Loucy (cell line): ENCODE data around the gene MMP28.

Source experiments
- H2AFZ ChIP-seq: fragments of 200-600 bp; sonication (generic); 2 replicates; pipeline ENCODE4 v1.6.0; 2016; ENCODE audit warnings: antibody characterized with exemption, mild to moderate bottlenecking, low read length, moderate library complexity
- H3F3A ChIP-seq: fragments of 200-600 bp; 2 replicates; pipeline ENCODE4 v1.6.0; 2016; ENCODE audit warnings: antibody characterized with exemption, low read depth, mild to moderate bottlenecking
- H3K27me3 ChIP-seq: fragments of 200-600 bp; sonication (generic); 2 replicates; pipeline ENCODE4 v1.6.1; 2014; ENCODE audit warnings: low read length, mild to moderate bottlenecking; ENCODE audit not compliant: insufficient read depth, poor library complexity, severe bottlenecking
- H3K36me3 ChIP-seq: fragments of 200-600 bp; sonication (generic); 2 replicates; pipeline ENCODE4 v1.6.1; 2016; ENCODE audit warnings: low read length; ENCODE audit not compliant: insufficient read depth
- H3K4me1 ChIP-seq: fragments of 200-600 bp; sonication (generic); 2 replicates; pipeline ENCODE4 v1.5.1; 2014; ENCODE audit warnings: low read length, mild to moderate bottlenecking; ENCODE audit not compliant: insufficient read depth, poor library complexity, severe bottlenecking
- H3K4me2 ChIP-seq: fragments of 200-600 bp; sonication (generic); 2 replicates; pipeline ENCODE4 v1.6.0; 2014; ENCODE audit warnings: antibody characterized with exemption, low read length, low read depth, mild to moderate bottlenecking; ENCODE audit not compliant: poor library complexity, severe bottlenecking
- H3K4me3 ChIP-seq: fragments of 200-600 bp; sonication (generic); 2 replicates; pipeline ENCODE4 v1.5.1; 2014; ENCODE audit warnings: low read length, mild to moderate bottlenecking, mixed read lengths; ENCODE audit not compliant: poor library complexity, severe bottlenecking
- H3K79me2 ChIP-seq: fragments of 200-600 bp; sonication (generic); 2 replicates; pipeline ENCODE4 v1.6.1; 2014; ENCODE audit warnings: low read length; ENCODE audit not compliant: insufficient read depth
- H3K9ac ChIP-seq: fragments of 200-600 bp; sonication (generic); 2 replicates; pipeline ENCODE4 v1.6.0; 2014; ENCODE audit warnings: mild to moderate bottlenecking, low read depth, low read length, moderate library complexity; ENCODE audit not compliant: poor library complexity, severe bottlenecking
- H3K9me2 ChIP-seq: fragments of 200-600 bp; sonication (generic); replicated peaks from 2 replicates; pipeline ENCODE4 v1.6.1; 2016; ENCODE audit warnings: low read depth, low read length, mixed read lengths
- H3K9me3 ChIP-seq: fragments of 200-600 bp; sonication (generic); 2 replicates; pipeline ENCODE4 v1.6.1; 2014; ENCODE audit warnings: mild to moderate bottlenecking, antibody characterized with exemption, low read length, low read depth; ENCODE audit not compliant: insufficient read depth
- H4K20me1 ChIP-seq: fragments of 200-600 bp; sonication (generic); 2 replicates; pipeline ENCODE4 v1.6.0; 2014; ENCODE audit warnings: antibody characterized with exemption, low read length, mild to moderate bottlenecking; ENCODE audit not compliant: insufficient read depth, poor library complexity, severe bottlenecking
- CTCF ChIP-seq: fragments of 200-600 bp; sonication (generic); conservative IDR thresholded peaks from 2 replicates; pipeline ENCODE4 v1.5.1; 2014; ENCODE audit warnings: mild to moderate bottlenecking, antibody characterized with exemption, low read length
- EZH2phosphoT487 ChIP-seq: fragments of 200-600 bp; IDR thresholded peaks from 2 replicates; pipeline ENCODE4 v1.6.1; 2018; ENCODE audit warnings: antibody characterized with exemption, mild to moderate bottlenecking, moderate library complexity, borderline replicate concordance

The MMP28 gene

GRCh38 chr17:35734396-35734795 is 61.0 kb downstream of the MMP28 start:
- Histone ChIP-seq H3K4me1 (no peaks in the 10 kb centered on the region), H3K9me2 (no peaks in the 10 kb centered on the region), H3K4me3 (no peak overlapping the region), H3K4me2 (no peak overlapping the region), H3K79me2 (no peaks in the 10 kb centered on the region), H3K9ac (no peak overlapping the region), H3K36me3 (no peaks in the 10 kb centered on the region), H2AFZ (no peak overlapping the region), H3K9me3 (no peaks in the 10 kb centered on the region), H3K27me3 (no peaks in the 10 kb centered on the region), H3F3A (no peaks in the 10 kb centered on the region), H4K20me1 (no peaks in the 10 kb centered on the region)
- TF ChIP-seq CTCF (no peak), EZH2phosphoT487 (no peak)

- no peak overlapping the region for H3K9ac ChIP-seq
- no peaks in the 10 kb centered on the region for H3K4me1 ChIP-seq
- TF ChIP-seq EZH2phosphoT487 (no peak), CTCF (no peak)
- no peak overlapping the region for H2AFZ ChIP-seq
- H3K9me3 ChIP-seq = no peaks in the 10 kb centered on the region
- H3K79me2 ChIP-seq = no peaks in the 10 kb centered on the region
- H3K9me2 ChIP-seq = no peaks in the 10 kb centered on the region
- H4K20me1 ChIP-seq = no peaks in the 10 kb centered on the region
- no peaks in the 10 kb centered on the region for H3K36me3 ChIP-seq
- no peaks in the 10 kb centered on the region for H3K27me3 ChIP-seq
- H3K4me3 ChIP-seq = no peak overlapping the region
- no peaks in the 10 kb centered on the region for H3F3A ChIP-seq
- no peak overlapping the region for H3K4me2 ChIP-seq
Measured at GRCh38 chr17:35733366-35733765, 62.1 kb downstream of the MMP28 start.

- no peaks in the 10 kb centered on the region for H3K27me3 ChIP-seq
- TF ChIP-seq CTCF (no peak), EZH2phosphoT487 (no peak)
- H3K9ac ChIP-seq = no peak overlapping the region
- no peak overlapping the region for H3K4me2 ChIP-seq
- H3K9me2 ChIP-seq = no peaks in the 10 kb centered on the region
- H3K4me3 ChIP-seq = no peak overlapping the region
- H4K20me1 ChIP-seq = no peaks in the 10 kb centered on the region
- no peak overlapping the region for H2AFZ ChIP-seq
- no peaks in the 10 kb centered on the region for H3F3A ChIP-seq
- no peaks in the 10 kb centered on the region for H3K36me3 ChIP-seq
- no peaks in the 10 kb centered on the region for H3K9me3 ChIP-seq
- no peaks in the 10 kb centered on the region for H3K79me2 ChIP-seq
- no peaks in the 10 kb centered on the region for H3K4me1 ChIP-seq
Measured at GRCh38 chr17:35732806-35733136, 62.7 kb downstream of the MMP28 start.
